Activated T-cell treated with anti-CD3 and anti-CD28 coated beads for 4 hours (primary cell): ENCODE results near the gene NARF.

Experiments
- DNase-seq: peaks from one replicate; pipeline ENCODE4 v3.0.0-alpha.2; 2020

Gene NARF

DNA sequence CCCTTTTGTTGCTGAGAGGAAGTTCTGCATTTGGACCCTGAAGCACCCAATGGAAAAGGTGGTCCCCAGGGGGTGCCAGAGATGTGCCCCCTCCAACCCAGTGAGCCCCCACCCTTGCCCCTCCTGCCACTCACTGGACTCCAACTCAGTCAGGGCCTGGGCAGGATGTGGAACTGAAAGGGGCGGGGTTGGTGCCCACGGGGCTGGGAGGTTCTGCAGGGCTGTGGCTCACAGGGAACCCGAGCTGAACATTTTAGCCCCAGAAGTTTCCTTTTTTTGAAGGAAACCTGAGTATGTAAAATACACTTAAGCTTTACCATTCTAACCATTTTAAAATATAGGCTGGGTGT lies 24.4 kb upstream of the NARF start:
- no peak for DNase-seq

DNA sequence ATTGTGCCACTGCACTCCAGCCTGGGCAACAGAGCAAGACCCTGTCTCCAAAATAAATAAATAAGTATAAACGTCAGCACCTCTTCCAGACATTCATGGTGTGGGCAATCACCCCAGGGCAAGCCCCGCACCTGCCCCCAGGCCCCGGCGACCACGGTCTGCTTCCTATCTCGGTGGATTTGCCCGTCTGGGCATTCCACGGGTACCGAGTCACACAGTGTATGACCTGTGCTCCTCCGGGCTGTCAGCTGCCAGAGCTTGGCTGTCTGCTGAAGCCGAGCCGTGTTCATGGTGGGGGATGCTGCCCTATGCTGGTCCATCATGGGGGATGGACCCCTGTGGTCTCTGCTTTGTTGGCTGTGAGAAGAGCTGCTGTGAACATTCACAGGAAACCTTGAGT lies 23.4 kb upstream of the NARF start:
- no peak for DNase-seq

DNA sequence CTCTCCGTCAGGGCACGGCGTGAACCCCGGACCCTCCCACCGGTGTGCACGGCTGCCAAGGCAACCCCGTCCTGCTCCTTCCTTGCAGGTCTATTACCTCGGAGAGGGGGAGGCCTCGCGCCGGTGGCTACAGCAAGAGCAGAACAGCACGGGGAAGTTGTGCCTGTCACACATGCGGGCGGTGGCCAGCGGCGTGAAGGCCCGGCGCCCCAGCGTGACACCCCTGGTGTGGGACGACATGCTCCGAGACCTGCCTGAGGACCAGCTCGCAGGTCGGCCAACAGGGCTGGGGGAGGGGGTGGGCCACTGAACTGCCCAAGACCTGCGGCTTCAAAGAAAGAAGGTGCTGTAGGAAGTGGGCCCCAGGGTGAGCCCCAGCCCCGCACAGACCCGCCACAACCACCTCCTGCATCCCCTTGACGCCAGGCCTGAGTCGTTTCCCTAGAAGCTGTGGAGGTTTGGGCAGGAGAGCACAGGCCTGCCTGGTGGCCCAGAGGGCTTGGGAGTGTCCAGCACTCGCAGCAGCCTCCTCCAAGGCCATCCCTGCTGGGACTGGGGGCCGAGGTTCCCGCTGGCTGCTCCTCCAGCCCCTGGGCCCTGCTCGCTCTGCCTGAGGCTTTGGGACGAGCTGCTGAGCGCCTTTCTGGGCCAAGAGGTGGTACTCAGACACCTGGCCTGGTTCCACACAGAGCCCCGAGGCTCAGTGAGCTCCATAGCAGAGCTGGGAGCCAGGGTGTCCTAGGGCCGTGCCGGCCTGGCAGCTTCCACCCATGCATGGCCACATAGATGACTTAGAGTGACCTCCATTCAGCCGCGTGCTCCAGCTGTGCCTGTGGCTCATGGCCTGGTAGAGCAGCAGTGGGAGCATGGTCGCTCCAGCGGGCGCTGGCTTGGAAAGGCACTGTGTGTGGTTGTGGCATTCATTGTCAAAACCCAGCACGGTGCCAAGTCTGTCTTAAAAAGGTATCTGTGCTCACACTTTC lies 22.6 kb upstream of the NARF start:
- no peak for DNase-seq

DNA sequence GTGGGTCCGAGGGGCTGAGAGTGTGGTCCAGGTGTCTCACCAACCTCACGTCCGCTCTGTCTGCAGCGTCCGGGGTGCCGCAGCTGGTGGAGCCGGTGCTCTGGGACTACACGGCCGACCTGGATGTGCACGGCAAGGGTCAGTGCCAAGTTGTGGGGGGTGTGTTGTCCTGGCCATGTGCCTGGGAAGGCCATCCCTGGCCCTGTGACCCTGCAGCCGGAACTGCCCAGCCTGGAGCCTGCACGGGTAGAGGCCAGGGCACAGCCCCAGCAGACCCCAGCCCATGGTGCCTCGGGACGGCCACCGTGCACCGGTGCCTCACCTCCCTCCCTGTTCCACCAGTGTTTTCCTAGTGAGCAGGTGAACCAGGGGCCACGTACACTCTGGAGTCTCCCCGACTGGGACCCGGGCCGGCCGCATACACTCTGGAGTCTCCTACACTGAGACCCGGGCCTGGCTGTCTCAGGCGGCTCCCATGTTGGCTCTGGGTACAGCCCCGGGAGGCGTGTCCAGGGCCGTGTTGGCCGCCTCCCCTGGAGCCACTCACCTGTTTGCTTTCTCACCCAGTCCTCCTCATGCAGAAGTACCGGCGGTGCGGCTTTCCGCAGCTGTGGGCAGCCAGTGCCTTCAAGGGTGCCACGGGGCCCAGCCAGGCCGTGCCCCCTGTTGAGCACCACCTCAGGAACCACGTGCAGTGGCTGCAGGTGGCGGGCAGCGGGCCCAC lies 21.8 kb upstream of the NARF start:
- no peak for DNase-seq

DNA sequence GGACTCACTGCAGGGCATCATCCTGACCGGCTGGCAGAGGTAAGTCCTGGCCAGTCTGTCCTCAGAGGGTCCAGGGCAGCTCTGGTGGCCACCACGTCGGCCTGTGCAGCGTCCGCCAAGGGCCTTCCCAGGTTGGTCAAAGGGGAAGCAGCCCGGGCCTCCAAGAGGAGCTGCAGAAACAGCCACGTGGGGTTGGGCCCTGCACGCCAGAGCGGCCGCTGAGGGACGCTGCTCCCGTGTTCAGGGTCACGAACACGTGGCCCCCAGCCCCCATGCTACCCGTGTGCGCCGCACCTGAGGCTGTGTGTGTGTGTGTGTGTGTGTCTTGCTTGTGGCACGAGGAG lies 21.2 kb upstream of the NARF start:
- no peak for DNase-seq

DNA sequence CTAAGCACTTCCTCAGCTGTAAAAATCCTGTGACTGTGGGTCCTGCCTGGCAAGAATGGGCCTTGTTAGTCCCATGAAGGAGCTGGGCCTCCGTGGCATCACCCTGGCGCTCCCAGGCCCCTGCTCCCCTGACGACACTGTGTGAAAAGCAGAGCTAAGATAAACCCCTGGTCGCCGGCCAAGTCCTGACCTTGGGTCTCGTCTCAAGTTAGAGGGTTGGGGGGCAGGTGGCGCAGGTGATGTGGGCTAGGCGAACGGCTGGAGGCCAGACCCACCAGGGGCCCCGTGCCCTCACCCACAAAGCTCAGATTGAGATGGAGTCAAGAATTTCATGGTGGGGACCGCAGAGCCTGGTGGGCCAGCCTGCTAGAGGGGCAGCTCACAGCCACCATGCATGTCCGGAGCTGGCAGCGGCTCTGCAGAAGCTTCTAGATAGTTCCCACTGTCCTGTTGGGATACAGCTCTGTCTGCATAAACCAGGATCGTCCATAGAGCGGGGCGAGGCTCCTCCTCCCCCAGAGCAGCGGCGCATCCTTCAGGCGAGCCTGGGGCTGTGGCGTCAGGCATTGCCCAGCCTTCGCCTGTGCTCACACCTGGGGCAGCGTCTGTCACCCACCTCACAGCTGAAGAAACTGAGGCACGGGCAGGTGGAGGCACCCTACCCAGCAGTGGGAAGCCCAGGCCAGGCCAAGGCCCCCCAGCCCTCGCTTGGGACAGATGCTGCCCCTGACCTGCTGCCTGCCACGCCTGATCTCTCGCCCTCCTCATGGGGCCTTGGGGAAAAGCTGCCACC lies 19.9 kb upstream of the NARF start:
- no peak for DNase-seq

DNA sequence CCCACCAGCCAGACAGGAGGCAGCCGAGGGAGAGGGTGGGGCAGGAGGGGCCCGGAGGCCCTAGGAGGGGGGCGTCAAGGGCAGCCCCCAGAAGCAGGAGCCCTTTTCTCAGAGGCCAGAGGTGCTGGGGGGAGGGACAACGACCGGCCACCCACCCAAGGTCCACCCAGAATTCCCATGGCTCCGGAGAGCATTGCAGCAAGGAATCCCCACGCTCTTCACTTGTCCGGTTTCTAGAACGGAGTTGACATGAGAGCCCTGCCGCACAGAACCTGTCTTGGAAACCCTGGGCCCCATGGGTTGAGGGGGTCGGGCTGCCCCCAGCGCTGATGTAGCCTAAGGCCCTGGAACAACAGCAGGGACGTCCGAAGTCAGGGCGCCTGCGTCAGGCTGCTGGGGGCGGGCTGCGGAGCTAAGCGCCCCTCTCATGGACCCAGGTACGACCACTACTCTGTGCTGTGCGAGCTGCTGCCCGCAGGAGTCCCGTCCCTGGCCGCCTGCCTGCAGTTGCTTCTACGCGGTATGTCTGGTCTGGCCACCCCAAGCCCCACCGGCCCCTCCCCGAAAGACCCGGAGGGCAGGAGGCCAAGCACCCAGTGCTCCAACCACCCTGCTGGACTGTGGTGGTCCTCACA lies 19.2 kb upstream of the NARF start:
- no peak for DNase-seq

DNA sequence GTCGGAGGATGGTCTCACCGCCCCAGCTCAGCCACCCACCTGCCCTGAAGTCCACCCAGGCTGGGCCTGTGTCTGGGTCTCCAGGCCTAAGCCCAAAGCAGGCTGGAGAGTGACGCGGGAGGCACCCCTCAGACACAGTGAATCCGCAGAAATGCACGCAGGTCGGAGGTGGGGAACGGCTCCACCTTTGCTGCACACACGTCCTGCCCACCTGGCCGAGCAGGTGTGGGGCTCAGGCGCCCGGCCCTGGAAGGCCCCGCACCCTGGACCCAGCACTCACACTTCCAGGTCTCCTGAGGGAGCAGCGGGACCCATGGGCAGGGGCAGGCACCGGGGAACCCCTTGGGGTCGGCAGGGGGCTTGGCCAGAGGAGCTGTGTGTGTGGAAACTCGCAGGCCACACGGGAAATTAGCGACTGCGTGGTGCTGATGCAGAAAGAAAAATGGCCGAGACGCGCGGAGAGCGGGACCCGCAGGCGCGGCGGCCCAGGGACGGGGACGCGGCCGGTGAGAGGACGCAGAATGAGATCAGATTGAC lies 18.6 kb upstream of the NARF start:
- no peak for DNase-seq

DNA sequence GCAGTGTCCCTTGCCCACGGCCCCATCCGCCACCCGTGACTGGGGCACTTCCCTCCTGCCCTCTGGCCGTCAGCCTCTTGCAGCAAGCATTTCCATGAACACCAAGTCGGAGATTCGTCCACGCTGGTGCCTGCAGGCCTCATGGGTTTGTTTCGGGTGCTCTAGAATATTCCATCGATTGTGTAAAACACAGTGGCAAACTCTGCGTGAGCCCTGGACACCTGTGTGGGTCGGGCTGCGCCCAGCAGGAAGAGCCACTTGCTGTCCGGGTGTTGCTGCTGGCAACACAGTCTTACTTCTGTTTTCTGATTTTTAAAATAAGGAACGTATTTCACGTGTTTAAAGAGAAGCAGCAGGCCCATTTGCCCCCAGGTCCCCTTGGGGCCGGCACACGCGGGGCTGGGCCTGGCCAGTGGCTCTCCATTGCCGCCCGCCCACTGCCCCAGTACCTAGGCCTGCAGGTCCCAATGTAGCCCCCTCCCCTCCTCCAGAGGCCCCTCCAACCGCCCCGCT lies 18.0 kb upstream of the NARF start:
- no peak for DNase-seq

DNA sequence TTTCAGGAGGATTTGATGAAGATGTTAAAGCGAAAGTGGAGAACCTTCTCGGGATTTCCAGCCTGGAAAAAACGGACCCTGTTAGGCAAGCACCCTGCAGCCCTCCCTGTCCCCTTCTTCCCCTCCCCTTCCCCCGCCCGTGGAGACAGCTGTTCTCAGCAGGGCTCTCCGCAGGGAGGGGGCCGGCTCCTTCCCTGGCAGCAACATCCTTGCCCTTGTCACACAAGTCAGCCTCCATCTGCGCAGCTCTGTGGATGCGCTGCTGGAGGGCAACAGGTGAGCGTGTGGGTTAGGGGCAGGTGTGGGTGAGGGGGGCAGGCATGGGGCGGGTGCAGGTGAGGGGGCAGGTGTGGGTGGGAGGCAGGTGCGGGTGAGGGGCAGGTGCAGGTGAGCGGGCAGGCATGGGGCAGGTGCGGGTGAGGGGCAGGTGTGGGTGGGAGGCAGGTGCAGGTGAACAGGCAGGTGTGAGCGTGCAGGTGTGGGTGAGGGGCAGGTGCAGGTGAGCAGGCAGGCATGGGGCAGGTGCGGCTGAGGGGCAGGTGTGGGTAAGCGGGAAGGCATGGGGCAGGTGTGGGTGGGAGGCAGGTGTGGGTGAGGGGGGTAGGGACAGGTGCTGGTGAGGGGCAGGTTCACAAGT lies 17.4 kb upstream of the NARF start:
- no peak for DNase-seq

DNA sequence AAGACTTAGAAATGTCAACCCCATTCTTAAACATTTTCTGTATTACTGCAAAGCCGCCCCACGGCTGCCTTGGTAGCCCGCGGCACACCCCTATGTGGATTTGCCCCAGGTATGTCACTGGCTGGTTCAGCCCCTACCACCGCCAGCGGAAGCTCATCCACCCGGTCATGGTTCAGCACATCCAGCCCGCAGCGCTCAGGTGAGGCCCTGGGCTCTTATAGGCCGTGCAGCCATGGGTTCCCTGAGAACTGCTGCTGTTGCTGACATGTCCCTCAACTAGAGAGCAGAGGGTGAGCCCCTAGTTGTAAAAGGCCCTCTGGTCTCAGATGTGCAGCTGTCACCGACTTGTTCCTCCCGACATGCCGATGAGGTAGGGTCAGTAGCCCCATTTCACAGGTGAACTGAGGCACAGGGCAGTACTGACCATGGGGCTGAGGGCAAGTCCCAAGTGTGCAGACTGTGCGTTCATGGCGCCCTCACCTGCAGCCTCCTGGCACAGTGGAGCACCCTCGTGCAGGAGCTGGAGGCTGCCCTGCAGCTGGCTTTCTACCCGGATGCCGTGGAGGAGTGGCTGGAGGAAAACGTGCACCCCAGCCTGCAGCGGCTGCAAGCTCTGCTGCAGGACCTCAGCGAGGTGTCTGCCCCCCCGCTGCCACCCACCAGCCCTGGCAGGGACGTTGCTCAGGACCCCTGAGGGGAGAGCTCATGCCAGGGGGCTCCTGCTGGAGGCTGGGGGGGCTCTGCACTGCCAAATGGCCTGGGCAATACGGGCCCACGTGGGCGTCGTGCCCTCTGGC lies 16.7 kb upstream of the NARF start:
- no peak for DNase-seq

DNA sequence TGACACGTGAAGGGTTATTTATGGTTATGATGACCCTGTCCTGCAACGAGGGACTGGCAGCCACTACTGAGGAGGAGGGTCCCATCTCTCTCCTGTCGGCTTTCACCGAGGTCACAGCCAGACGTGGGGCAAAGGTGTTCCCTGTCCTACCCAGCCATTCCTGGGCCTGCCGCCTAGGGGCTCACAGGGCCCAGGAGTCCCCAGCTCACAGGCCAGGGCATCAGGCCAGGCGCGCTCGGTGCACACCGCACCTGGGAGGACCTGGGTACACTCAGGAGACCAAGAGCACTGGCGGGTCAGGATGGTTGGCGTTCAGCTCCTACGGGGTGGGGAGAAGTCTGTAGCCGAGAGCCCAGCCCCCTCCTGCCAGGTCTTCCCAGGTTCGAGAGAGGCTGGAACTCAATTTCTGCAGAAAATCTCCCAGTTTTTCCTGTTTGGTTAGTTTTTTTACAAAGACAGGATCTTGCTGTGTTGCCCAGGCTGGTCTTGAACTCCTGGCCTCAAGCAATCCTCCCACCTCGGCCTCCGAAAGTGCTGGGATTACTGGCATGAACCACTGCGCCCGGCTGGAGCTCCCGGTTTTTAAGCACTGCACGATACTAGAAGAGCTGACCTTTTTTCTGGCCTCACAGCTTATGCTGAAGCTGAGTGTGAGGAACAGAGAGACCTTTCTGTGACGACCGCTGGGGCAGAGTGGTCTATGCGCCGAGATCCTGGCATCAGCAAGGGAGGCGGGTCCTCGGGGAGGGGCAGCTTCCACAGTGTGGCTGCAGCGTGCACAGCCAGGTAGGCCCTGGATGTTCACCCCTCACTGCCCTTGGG lies 15.7 kb upstream of the NARF start:
- DNase-seq = no peak

DNA sequence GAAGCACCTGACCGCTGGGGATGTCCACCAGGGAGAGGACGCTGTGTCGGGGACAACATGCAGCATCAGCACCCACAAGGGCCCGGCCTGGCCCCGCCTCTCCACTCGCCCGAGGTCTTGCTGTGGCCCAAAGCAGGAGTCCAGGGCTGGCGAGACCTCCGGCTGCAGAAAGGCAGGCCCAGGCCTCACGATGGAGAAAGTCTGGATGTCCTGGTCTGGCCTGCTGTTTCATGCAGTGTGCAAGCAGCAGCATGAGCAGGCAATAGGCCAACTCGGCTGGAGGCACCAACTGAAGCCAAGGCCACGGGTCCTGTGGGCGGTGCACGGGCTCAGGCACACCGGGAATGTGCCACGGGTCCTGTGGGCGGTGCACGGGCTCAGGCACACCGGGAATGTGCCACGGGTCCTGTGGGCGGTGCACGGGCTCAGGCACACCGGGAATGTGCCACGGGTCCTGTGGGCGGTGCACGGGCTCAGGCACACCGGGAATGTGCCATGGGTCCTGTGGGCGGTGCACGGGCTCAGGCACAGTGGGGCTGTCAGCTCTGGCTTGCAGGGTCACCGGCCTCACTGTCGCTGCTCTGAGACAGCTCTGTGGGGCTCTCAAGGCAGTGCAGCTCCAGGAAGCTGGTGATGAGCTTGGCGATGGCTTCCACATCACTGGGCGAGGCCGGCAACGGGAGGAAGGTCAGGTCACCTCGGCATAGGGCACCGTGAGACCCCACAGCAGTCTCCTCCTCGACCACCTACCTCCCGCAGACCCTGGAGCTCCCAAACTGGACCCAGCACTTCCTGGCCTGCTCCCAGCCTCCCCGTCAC lies 14.9 kb upstream of the NARF start:
- DNase-seq = no peak

DNA sequence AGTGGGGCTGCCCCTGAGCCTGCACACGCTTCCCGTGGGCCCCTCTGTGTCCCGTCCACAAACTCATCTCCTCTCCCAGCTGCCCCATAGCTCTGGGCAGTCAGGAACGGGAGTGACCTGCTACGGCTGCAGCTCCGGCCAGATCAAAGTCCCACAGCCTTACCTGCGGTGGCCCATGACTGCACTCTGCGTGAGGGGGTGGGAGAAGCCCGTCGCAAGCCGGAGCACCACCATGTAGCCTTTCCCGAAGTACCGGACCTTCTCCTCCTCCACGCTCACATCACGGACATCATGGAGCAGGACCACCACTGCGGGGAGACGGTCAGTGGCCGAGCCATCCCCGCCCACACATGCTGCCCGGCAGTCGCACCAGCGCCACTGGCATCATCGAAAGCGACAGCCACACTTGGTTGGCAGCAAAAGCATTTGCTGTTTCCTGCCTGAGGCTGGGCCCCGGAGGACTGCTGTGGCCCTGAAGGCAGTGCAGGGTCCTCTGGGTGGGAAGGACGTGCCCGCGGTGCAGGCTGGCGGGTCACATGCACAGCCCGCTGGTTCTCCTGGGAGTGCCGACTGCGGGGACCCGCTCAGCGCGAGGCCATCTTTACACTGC lies 14.2 kb upstream of the NARF start:
- no peak for DNase-seq

DNA sequence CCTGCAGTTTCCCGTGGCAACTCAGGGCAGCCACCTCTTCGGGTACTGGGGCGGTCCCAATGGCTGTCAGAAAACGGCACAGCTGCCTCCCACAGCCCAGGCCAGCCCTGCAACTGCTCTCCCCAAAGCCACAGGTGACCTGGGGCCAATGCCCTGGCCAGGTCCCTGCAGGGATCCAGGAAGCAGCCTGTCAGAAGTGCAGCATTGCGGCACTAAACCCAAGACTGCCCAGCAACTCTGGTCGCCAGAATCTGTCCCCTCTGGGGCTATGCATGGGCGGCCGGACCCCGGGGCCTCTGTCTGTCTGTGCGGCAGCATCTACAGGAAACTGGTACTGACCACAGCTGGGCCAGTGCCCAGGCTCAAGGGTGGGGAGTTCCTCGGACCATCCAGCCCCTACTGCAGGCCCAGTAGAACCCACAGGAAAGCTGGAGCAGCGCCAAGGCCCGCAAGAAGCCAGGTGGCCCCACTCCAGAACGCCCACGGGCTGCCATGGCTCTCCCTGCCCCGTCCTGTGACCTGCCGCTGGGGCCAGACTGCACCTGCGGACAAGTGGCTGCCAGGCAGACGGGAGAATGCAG lies 13.5 kb upstream of the NARF start:
- DNase-seq = no peak

DNA sequence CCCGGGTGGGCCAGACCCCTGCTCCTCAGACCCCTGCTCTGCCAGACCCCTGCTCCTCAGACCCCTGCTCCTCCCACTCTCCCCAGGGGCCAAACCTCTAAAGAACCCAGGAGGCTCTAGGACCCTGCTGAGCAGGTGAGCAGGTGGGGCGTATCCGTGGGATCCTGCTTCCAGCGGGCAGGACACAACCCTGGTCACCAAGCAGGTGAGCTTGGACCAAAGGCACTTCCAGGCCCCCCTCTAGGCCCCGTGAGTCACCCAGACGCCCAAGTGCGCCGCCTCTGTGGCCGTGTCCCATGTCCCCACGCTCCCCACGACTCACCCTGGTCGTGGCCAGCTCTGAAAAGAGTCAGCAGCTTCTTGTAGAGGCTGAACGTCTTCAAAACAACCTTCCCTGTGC lies 13.0 kb upstream of the NARF start:
- DNase-seq = no peak

DNA sequence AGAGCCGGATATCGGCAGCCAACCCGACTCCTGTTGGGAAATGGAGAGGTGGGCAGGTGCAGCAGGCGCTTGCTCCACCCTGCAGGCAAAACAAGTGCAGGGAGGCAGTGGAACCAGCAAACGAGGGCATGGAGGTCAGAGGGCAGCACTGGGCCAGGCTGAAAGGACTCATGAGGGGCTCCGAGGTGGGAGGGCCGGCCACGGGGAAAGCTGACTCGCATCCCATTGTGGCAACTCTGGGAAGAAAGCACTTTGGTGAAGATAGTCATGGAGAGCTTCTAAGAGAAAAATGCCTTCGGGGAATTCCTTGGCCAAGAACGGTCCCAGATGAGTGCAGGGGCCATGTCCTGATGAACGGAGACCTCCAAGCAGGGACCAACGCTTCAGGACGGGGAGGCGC lies 12.4 kb upstream of the NARF start:
- DNase-seq = no peak

DNA sequence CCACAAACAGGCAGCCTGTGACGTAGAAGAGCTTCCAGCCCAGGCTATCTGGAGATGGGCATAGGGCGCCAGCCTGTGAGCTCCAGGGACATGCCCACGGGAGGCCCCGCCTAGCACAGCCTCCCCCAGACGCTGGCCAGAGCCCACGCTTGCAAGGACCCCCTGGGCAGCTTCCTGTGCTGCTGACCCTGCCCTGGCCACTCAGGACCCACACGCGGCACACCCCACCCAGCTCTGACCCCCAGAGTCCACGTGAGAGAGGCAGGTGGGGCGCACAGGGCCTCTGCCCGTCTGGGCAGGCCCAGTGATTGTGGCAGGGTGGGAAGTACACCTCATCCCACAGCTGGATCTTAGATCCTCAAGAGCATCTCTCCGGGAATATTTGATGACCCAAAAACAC lies 11.9 kb upstream of the NARF start:
- no peak for DNase-seq

DNA sequence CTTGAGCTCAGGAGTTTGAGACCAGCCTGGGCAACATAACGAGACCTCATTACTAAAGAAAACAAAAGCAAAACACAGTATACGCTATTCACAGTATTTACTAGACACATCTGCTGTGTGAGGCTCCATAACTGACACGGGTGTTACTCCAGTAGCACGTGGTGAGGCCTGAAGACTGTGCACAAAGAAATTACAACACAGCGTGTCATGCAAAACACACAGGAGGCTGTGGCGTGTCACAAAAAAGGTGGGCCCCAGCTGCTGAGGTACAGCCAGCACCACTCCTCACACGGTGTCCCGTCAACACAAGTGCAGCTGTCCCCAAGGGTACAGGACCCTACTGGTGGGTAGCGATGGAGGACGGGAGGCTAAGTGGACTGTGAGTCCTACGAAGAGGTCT lies 10.7 kb upstream of the NARF start:
- no peak for DNase-seq
